Umbilical cord (tissue), 2 donors: Measurements from ENCODE around the gene SYNE4. TPM values are rescaled to one million over a fixed set of nuclear protein-coding genes. Genes with fewer than 3 reads are reported as not detected.
"Not testable (repeated sequence)": the region's sequence is repeated elsewhere in the genome, so short reads cannot be mapped to it uniquely, and the experiment has no call there.

Experiments
- DNase-seq: peaks from one replicate; pipeline ENCODE4 v3.0.0-alpha.2; 2015; ENCODE audit warnings: low spot score
- total RNA-seq: library from RNA; depleted of rRNA; stranded (reverse); fragments of >200 nt; gene quantifications from one replicate; pipeline ENCODE4 v1.2.3, GENCODE V29; 2014; ENCODE audit warnings: low replicate concordance; ENCODE audit not compliant: insufficient read depth

The SYNE4 gene
- total RNA-seq, 1 donor from 2014 or later: 0.48 TPM

DNA sequence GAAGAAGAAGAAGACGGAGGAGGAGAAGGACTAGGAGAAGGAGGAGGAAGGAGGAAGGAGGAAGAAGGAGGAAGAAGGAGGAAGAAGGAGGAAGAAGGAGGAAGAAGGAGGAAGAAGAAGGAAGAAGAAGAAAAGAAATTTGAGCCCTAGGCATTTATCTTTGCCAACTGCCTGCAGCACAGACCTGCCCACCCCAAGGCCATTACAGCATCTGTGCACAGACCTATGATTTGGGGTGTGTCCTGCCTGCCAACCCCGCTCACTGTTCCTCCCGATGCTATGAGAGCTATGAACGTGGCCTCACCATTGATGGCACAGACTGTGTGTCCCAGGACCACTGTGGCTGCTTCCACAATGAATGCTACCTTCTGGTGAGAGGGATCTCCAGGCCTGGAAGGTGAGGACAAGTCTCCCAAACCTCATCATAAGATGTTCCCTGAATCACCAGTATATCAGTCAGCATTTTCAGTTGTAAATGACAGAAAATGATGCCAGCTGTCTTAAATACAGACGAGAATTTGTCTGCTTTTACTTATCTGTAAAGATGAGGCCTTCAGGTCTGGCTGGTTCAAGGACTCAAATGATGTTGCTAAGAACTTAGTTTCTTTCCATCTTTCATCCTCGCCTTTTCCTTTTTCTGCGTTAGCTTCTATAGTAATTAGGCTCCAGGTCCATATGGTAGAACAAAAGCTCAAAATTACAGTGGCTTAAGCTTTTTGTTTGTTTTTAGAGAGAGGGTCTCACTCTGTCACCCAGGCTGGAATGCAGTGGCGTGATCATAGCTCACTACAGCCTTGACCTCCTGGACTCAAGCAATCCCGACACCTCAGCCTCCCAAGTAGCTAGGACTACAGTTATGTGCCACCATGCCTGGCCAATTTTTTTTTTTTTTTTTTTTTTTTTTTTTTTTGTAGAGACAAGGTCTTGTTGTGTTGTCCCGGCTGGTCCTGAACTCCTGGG lies 17.6 kb downstream of the SYNE4 start:
- no peak for DNase-seq

DNA sequence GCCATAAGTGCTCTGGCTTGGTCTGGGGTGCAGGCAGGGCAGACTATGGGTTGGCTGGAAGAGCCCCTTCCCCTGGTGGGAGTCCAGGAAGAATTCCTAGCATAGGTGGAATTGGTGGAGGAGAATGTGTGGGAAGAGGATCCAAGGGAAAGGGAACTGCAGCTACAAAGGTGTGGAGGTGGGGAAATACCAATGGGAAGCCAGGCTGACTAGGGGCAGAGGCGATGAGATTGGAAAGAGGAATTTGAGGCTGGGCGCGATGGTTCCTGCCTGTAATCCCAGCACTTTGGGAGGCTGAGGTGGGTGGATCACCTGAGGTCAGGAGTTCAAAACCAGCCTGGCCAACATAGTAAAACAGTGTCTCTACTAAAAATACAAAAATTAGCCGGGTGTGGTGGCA lies 18.5 kb downstream of the SYNE4 start:
- no peak for DNase-seq

DNA sequence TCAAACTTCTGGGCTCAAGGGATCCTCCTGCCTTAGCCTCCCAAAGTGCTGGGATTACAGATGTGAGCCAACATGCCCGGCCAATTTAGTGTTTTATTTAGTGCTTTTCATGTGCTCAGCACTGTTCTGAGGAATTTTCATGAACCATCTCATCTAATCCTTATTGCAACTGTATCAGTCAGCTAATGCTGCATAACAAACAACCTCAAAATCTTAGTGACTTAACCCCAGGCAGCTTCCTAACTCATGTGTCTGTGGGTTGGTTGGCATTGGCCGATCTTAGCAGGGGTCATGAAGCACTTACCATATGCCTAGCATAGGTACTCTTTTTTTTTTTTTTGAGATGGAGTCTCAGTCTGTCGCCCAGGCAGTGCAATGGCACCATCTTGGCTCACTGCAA lies 19.8 kb downstream of the SYNE4 start:
- DNase-seq: no peak

DNA sequence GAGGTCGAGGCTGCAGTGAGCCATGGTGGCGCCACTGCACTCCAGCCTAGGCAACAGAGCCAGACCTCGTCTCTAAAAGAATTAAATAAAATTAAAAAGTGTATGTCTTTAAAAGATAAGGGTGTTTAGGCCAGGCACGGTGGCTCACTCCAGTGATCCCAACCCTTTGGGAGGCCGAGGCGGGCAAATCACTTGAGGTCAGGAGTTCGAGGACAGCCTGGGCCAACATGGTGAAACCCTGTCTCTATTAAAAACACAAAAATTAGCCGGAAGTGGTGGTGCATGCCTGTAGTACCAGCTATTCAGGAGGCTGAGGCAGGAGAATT lies 21.1 kb downstream of the SYNE4 start:
- no peak for DNase-seq

DNA sequence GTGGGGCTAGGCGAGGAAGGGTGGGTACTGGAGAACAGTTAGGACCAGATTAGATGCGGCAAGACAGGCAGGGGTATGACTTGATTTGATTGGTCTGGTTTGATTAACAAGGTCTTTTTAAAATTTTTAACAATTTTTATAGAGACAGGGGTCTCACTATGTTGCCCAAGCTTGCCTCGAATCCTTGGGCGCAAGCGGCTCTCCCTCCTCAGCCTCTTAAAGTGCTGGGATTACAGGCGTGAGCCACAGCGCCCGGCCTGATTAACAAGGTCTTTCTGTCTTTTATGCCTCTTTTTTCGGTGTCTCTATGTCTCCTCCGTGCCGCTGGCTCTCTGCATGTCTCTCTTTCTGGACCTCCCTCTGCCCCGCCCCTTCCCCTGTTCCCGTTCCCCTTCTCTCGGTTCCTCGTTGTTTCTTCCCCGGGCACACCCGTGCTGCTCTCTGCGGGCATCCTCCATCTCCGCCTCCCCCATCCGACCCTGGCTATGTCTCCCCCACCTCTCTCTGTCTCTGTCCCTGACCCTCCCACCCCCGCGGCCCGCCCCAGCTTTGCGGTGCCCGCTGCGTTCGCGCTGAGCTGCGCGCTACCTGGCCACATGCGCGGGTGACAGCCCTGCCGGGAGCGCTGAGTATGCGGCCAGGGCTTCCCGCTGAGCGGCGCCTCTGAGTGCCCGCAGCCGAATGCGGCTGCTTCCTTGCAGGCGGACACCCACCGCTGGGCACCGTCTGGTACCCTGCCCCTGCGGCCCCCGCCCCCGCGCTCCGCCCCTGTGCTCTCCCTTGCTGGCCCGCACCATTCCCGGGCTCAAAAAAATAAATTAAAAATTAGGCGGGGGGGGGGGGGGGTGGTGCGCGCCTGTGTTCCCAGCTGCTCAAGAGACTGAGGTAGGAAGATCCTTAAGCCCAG lies 21.7 kb downstream of the SYNE4 start:
- DNase-seq: peak; percentile 21

DNA sequence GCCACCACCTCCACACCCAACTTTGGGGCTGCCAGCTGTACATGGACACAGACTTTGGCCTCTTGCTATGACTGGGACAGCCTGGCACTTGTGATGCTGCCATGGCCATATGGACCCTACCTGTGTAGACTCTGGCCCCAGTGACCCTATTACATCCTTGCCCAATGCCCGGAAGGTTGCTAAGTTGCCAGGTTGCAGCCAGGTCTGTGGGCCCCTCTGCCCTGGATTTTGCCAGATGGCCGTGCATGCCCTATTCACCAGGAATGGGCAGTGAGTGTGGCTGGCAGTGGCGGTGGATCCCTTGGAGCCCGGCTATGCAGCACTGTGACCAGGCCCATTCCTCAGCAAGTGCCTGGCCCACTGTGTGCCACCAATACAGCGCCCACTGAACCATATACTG lies 22.5 kb downstream of the SYNE4 start:
- DNase-seq: no peak

DNA sequence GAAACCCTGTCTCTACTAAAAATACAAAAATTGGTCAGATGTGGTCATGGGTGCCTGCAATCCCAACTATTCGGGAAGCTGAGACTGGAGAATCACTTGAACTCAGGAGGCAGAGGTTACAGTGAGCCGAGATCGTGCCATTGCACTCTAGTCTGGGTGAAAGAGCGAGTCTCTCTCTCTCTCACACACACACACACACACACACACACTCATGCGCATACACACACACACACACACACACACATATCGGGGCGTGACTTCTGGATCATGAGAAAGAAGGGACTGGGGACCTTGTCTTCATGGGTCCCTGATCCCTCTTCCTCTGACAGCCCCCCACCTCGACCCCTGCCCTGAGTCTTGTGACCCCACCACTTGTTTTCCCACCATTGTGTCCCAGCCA lies 25.4 kb downstream of the SYNE4 start:
- DNase-seq: no peak

DNA sequence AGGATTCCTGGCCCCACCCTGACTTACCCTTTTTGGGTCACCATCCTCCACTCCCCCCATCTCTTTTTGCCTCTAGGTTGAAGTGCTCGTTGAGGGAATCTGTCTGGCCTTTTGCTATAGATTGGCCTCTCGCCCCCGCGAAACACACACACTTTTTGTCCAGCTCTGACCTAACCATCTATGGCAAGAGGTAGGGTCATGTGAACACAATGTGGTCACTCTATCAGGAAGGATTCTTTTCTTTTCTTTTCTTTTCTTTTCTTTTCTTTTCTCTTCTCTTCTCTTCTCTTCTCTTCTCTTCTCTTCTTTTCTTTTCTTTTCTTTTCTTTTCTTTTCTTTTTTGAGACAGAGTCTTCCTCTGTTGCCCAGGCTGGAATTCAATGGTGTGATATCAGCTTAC lies 27.6 kb downstream of the SYNE4 start:
- not testable (repeated sequence) for DNase-seq

DNA sequence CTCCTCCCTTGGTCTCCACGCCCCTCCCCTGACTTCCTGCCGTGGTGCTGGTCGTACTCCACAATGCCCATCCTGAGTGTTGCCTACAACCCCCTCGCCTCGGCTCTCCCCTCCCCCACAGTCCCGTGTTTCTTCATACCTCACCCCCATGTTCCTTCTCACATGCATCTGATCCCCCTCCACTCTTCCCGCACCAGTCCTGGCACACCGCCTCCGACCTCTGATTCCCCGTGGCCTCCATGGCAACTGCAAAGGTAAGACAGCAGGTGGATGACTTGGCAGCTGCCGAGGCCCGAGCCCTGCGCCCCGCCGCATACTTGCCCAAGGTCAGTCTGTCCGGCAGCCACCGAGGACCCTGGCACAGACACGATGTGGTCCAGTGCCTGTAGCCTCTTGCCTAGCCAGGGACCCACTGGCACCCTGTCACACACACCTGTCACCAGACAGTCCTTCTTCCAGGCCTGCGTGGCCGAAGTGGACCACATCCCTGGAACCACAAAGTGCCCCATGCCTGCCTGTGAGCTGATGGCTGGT lies 29.7 kb downstream of the SYNE4 start:
- DNase-seq: no peak

DNA sequence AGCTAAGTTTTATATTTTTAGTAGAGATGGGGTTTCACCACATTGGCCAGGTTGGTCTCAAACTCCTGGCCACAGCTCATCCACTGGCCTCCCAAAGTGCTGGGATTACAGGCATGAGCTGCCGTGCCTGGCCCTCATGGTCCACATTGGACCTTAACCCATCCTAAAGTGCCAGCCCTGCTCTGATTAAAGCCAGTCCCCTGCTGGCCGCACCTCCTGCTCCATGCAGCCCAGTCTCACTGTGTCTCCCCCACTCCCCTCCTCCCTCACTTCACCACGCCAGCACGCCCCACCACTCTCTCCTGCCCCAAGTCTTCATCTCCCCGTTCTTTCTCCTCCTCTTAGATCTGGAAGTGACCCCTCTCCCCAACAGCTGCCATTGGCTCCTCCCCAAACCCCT lies 30.3 kb downstream of the SYNE4 start:
- no peak for DNase-seq

DNA sequence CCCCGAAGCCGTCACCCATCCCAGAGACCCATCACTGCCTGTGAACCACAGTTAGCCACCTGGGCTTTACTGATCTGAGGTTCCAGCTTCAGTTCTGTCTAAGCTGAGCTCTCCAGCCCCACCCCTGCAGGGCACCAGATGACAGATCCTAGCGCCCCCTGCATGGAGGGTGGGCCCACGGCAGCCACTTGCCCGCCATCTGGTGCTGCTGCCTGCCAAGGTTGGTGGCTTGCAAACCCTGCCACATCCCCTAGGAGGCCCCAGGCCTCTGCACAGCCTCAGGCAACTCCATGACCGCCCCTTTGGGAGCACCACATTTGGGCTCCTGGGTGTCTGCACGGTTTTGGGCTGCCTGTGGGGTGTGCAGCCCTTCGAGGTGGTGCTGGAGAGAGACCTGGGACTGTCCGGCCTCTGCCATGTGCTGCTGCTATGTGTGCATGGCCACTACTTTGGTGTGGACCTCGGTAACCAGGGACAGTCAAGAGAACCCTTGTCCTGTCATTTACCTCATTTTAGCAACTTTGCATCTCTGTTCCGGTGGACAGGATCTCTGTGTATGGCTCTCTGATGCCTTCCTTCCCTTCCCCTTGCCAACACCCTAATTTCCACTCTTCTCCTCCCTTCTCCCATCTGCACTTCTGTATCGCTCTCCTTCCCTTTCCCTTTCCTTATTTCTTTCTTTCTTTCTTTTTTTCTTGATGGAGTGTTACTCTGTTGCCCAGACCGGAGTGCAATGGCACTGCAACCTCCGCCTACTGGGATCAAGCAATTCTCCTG lies 31.0 kb downstream of the SYNE4 start:
- no peak for DNase-seq

DNA sequence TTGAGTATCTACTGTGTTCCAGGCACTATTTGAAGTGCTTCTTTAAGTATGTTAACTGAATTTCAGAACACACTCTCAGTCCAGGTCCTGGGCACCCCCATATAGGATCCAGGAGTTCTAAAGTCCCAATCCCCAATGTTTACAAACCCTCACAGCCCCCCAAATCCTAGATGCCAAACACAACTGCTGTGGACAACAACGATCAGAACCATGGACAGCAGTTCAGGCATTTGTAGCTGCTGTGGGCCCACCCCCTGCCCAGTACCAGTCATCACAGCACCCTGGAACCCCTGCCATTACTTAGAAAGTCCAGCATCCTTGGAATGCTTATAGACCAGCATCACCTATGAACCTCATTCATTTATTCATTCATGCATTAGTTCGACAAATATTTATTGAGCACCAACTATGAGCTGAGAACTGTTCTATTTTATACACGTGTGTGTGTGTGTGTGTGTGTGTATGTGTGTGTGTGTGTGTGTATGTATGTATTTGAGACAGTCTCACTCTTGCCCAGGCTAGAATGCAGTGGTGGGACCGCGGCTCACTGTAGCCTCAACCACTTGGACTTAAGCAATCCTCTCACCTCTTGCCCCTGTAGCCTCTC lies 32.9 kb downstream of the SYNE4 start:
- DNase-seq: no peak

DNA sequence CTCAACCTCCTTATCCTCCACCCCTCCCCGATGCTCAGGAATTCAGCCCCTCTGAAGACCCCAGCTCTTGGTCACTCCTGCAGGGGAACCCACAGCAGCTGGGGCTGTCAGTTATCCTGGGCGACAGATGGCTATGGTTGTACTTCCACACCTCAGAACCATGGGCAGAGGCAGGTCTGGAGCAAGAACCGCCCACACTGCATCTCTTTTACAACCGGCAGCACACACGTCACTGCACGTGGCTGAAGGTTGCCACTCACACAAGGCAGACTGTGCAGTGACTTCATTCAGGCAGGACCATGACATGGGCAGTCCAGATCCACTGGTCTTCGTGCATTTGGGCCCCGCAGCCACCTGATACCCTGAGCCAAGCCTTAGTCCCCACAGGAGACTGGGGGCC lies 35.1 kb downstream of the SYNE4 start:
- no peak for DNase-seq

DNA sequence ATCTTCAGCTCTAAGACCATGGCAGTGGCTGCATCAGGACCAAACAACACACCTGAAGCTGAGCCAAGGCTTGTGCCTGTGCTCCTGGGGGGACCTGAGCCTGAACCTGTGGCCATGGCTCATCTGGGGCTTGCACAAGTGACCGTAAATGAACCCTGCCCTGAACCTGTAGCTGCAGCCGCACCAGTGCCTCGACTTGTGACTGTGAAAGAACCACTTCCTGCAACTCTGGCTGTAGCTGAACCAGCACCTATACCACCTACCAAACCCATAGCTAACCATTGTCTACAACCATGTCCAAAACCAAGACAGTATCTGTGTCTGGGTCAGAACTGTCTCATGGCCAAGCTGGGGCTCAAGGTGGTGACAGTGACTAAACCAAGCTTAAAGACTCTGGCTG lies 41.8 kb downstream of the SYNE4 start:
- no peak for DNase-seq

DNA sequence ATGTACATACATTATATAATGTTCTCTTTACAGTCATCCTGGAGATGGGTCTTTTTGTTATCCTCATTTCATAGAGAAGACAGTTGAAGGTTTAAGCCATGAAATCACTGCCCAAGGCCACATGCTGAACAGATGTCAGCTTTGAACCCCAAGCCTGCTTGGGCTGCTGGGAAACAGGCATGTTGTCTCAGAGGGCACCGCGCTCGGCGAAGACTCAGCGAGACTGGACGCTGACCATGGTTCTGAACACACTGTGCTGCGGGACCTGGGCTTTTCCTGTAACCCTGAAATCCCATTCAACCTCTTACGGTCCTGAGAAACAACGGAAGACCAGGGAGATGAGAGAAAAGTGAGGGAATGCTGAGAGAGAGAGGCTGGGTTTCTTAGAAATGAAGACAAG lies 45.1 kb downstream of the SYNE4 start:
- DNase-seq: peak; percentile 76

DNA sequence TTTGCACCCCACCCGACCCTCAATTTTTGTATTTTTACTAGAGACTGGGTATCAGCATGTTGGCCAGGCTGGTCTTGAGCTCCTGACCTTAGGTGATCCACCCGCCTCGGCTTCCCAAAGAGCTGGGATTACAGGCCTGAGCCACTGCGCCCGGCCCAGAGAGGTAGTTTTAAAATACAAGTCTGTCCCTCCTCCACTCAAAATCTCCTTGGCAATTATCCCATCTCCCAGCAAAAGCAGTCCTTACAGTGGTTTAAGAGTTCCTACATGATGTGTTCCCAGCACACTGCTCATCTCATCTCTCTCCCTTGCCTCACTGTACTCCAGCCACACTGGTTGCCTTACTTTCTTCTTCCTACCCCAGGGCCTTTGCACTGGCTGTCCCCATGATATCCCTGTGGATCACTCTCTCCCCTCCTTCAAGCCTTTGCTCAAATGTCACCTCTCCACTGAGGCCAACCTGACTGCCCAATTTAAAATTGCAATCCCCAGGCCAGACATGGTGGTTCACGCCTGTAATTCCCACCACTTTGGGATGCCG lies 48.1 kb downstream of the SYNE4 start:
- no peak for DNase-seq

DNA sequence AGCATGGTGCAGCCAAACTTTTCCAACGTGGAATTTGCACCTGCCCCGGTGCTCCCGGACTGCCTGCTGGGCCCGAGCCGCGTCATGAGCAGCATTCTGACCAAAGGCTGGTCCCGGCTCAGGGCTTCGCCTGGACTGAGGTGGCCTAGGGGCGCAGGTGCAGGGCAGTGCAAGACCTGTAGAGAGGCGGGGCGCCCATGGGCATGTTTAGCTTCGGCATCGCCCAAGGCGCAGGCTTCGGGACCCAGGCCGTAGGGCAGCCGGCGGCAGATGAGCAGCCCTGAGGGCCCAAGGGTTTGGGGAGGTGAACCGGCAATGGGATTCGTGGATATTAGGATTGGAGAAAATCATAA lies 48.7 kb downstream of the SYNE4 start:
- DNase-seq: no peak

DNA sequence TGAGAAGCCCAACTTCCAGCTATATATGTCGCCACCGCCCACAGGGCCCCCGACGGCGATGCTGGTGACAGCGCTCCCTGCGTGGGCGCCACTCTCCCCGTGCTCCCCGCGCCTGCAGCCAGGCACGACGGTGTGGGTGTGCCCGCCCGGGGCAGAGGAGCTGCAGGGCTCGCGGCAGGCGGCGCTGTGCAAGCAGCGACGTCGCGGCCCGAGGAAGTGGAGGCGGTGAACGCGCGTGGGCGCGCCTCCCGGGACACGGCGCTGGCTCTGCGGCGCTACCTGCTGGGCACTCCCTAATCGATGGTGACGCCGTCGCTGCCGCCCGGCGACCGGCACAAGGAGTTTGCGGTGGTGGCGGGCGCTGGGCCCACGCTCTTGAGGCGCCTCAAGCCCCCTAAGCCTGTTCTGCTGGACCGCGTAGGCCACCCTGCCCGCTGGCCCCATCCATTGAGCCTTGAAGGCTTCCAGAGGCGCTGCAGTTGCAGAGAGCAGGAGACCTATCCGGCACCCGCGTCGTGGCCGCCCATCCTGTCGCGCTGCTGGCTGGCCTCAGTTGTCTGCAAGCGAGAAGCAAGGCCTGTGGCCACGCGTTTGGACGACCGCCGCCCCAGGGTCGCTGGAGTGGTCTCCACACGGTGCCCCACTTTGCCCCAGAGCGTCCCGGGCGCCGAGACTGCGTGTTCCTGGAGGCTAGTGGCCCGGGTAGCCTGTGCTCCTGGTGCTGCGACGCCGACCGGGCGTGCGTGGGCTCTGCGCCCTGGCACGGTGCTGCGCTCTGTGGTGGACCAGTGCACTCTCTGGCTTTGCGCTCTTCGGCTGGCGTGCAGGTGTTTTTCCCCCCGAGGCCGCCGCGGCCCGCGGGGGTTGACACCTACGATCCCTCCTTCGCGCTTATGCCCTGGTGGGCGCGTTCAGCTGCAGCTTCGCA lies 49.3 kb downstream of the SYNE4 start:
- no peak for DNase-seq

DNA sequence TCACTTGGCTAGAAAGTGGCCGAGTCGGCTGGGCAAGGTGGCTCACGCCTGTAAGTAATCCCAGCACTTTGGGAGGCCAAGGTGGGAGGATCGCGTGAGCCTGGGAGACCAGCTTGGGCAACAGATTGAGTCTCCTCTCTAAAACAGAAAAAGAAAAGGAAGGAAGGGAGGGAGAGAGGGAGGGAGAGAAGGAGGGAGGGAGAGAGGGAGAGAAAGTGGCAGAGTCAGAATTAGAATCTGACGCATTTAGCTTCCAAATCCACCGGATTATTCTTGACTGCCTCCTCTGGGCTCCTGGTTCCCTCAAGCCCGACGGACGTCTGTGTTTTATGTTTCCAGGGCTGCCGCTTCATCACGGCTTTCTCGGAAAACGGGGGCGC lies 50.0 kb downstream of the SYNE4 start:
- DNase-seq: no peak

DNA sequence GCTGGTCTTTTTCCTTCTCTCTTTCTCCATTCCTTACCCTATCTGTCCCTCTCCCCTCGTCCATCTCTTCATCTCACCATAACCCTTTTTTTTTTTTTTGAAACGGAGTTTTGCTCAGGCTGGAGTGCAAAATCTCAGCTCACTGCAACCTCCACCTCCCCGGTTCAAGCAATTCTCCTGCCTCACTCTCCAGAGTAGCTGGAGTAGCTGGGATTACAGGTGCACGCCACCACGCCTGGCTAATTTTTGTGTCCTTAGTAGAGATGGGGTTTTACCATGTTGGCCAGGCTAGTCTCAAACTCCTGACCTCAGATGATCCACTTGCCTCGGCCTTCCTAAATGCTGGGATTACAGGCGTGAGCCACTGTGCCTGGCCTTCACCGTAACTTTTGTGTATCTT lies 51.2 kb downstream of the SYNE4 start:
- not testable (repeated sequence) for DNase-seq
